GM19239 (cell line): Measurements from ENCODE around the gene C20orf204.
"Not testable (repeated sequence)": the region's sequence is repeated elsewhere in the genome, so short reads cannot be mapped to it uniquely, and the experiment has no call there.

Experiments
- DNase-seq: peaks from one replicate; pipeline ENCODE4 v3.0.0; 2011; ENCODE audit warnings: low spot score; ENCODE audit not compliant: insufficient read length
- FAIRE-seq: peaks from 2 replicates; lab custom pipeline; 2011; peaks lifted over from hg19 to GRCh38; lab: Jason Lieb, UNC

The C20orf204 gene

DNA sequence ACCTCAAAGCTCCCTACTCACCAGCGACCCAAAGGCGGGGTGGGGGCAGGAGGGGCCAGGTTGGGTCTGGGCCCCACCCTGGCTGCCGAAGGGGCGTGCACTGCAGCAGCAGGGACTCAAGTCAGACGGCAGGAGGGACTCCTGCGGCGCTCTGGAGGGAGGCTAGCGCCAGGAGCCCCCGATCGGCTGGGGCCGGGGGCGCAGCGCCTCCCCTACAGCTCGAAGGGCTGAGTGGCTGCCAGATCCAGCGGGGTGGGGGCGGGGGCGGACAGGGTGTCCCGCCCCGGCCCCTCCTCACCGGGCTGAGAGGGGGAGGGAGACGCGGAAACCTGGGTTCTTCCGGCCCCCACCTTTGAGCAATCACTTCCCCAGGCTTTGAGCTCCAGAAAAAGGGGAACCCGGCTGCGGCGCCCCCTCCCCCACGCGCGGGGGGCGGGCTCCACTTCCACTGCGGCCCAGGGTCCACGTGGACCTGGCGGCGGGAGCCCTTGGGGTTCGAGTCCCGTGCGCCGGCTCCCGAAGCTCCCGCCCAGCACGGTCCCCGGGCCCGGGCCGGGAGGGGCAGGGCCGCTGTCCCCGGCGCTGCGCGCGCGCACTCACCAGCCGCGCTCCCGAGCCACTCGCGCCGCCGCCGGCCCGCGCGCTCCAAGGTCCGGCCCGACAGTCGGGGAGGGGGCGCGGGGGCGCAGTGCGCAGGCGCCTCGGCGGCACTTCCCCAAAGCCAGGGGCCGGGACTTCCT, 43.5 kb downstream of the C20orf204 start, which contains the start of gene RGS19:
RGS19 (minus strand) TSS at position 246 of the 740 bp plus-strand sequence. CDS start 2,632 bp downstream, outside the sequence.
- peak; percentile 92 for FAIRE-seq

DNA sequence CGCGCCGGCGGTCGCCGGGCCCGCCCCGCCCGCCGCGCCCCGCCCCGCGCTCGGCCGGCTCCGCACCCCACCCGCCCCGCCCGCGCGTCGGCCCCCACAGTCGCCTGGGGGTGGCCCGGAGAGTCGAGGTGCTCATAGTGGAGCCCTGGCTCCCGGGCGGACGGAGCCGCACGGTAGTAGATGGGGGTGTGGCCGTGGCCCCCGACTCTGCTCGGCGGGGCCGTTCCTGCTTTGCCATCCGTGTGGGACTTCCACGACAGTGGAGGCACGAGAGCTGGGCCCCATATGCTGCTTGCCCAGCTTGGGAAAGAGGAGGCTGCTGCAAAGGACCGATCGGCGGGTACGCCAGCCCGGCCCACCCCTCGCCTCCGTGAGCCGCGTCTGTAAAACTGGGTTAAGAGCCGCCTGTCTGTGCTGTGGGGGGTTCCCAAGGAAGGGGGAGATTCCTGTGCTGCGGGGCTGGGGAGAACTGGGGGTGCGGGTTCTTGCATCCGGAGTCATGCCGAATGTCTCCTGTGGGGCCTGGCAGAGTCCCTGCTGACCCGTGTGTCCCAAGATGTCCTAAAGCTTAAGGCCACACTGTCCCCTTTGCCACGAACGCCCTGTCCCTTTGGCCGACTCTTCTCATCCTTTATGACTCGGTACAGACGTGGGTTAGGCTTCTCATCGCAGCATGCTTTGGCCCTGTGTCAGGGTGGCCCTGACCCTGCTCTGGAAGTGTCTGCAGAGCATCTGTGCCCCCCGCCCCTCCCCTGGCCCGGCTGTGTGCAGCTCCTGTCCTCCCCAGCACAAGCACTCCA, 44.2 kb downstream of the C20orf204 start, which contains the start of gene OPRL1:
OPRL1 (plus strand) TSS at position 70 of the 800 bp plus-strand sequence. CDS start 12,639 bp downstream, outside the sequence.
- FAIRE-seq, result no peak

More for the DNA sequence above, 43.5 kb downstream of the C20orf204 start, which contains the start of gene RGS19:
- DNase-seq, result peak; percentile 88

DNA sequence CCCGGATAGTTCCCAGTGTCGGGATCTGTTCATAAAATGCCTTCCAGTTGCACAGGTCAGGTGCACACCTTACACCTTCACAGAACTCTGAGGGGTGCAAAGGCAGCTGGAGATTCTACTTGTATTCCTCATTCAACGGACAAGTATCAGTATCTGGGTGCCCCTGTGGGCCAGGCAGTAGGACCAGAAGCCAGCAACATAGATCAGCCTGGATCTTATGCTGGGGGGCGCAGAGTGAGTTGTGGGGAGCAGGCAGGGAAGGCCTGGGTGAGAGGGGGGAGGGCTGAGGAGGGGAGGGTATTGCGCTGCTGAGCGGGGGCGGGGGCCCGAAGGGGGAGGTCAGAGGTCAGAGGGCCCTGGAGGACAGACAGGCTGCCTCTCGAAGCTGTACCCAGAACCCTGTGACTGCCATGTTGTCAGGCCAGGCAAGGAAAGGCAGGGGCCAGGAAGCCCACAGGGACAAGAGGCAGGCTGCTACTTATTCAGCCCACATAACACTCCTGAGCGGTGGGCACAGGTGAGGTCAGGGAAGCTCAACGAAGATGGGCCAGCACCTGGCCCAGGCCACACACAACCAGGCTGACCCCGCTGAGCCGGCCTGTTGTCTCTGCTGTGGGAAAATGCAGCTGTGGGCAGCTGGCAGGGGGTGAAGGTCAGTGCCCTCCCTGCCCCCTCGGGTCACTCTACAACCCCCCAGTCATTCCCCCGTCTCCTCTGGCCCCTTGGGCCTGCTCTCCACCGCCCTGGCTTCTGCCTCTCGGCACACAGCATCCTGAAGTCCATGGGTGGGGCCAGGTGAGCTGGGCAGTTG, 45.0 kb downstream of the C20orf204 start:
- no peak for DNase-seq
- no peak for FAIRE-seq

More for the DNA sequence above, 44.2 kb downstream of the C20orf204 start, which contains the start of gene OPRL1:
- no peak for DNase-seq

DNA sequence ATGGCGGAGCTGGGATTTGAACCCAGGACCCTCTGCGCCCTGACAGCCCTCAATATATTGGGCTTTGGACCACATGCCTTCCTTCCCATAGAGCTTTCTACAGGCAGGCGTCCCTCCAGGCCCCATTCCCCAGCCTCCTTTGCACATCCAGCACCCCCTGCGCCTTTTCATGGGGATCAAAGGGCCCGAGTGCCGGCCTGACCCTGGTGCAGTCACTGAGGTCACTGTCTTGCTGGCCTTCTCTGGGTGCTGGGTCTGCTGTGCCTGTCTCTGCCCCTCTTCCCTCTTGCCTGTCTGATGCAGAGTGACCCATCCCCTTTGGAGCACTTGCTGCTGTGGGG, 45.6 kb downstream of the C20orf204 start:
- FAIRE-seq (no peak), DNase-seq (no peak)

DNA sequence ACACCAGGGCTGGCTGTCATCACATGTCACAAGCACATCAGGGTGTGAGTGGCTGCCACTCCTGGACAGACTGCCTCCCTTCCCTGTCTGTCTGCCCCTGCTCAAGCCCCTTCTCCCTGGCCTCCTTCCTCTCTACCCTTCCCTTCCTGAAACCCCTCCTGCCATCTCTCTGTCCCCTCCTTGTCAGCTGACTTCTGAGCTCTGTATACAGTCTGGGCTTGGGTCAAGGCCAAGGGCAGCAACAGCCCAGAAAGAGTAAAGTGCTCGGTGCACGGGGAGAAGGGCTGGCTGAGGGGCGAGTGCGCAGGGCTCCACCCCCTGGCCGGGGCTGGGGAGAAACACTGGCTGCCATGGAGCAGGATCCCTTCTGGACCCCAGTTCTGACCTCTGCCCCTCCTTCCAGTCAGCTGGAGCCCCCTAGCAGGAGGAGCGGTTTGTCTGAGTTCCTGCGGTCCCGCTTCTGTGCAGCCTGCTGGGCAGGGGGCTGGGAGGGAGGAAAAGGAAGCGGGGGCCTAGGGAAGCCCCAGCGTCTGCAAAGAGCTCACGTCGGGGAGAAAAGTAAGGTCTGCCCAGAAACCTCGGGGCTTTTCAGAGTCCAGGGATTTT, 46.2 kb downstream of the C20orf204 start:
- DNase-seq, result no peak
- FAIRE-seq, result no peak

GRCh38 chr20:64082820-64083377, 46.9 kb downstream of the C20orf204 start:
- DNase-seq (no peak), FAIRE-seq (no peak)

GRCh38 chr20:64083378-64083803, 47.4 kb downstream of the C20orf204 start:
- FAIRE-seq, result no peak
- no peak for DNase-seq

- FAIRE-seq (no peak), DNase-seq (no peak)
Measured at GRCh38 chr20:64083804-64084684, 48.1 kb downstream of the C20orf204 start, which contains the start of gene LKAAEAR1. Gene LKAAEAR1 (minus strand): TSS chr20:64084398. CDS start chr20:64084219, 179 bp downstream.

DNA sequence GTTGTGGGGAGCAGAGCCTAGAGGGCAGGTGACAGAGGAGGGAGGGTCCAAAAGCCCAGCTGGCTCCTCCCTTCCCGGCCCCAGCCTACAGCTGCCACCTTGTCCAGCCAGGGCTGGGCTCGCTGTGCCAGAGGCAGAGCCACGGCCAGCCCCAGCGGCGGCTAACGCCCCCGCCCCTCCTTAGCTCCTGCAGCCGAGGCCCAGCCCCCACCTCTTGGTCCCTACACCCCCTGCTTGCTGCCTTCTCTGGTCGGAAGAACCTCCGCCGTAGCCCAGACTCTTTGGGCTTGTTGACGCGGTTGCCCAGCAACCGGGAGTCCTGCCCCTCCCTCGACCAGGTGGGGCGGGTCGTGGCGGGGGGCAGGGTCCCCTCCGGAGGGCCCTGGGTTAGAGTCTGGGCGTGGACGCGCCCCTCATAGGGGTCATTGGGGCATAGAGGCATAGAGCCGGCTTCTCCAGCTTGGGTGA, 48.7 kb downstream of the C20orf204 start:
- DNase-seq (no peak), FAIRE-seq (no peak)

DNA sequence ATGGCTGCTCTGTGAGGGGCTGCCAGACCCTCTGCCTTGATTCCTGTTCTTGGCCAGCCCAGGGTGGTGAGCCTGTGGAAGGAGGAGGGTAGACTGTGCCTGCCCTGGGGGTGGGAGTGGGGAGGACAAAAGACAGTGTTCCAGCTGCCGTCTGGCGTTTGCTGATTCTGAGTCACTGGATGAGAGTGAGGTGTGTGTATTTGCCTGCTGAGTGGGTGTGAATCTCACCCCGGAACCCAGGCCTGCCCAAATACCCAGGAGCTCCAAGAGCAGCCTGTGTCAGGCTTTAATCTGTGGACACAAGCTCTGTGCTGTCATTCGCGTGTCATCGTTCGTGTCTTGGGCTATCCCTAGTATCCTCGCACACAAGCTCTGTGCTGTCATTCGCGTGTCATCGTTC, 50.8 kb downstream of the C20orf204 start:
- DNase-seq (no peak), FAIRE-seq (no peak)

DNA sequence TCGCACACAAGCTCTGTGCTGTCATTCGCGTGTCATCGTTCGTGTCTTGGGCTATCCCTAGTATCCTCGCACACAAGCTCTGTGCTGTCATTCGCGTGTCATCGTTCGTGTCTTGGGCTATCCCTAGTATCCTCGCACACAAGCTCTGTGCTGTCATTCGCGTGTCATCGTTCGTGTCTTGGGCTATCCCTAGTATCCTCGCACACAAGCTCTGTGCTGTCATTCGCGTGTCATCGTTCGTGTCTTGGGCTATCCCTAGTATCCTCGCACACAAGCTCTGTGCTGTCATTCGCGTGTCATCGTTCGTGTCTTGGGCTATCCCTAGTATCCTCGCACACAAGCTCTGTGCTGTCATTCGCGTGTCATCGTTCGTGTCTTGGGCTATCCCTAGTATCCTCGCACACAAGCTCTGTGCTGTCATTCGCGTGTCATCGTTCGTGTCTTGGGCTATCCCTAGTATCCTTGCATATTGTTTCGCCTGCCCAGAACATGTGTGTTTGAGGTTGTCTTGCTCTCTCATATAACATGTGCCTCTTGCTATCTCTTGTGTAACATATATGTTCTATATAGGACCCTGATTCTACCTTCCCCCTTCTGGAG, 51.3 kb downstream of the C20orf204 start:
- not testable (repeated sequence) for FAIRE-seq

GRCh38 chr20:64088586-64088985, 52.6 kb downstream of the C20orf204 start:
- FAIRE-seq, DNase-seq: not testable (repeated sequence)

More for the DNA sequence above, 51.3 kb downstream of the C20orf204 start:
- DNase-seq, result not testable (repeated sequence)
